Pons (tissue), 1 donor: ENCODE measurements around the gene GP1BA.

ENCODE experiments used
- DNase-seq: peaks from one replicate; pipeline ENCODE4 v3.0.0-alpha.2; 2016; ENCODE audit warnings: low spot score

Gene GP1BA

DNA sequence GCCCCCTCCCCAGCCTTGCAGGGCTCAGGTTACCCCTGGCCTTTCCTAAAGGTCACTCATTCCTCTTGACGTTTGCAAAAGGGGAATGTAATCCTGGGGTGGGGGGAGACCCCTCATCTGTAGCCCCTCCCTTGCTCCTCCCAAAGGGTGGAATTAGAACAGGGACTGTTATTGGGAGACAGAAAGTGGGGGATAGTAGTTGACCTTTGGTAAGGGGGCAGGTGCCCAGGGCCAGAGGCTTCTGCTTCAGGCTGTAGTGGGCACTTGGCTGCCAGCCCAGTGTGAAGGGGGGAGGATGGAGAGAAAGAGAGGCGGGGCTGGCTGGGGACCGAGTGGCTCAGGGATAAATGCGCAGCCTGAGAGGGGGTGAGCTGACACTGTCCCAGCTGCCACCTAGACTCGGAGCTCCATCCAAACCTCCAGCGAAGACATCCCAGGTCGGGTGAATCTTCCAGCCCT, 18.7 kb downstream of the GP1BA start, which contains the start of gene ENO3:
Gene ENO3 (plus strand): TSS at position 374 of the 459 bp plus-strand sequence. CDS start 711 bp downstream, outside the sequence.
- no peak for DNase-seq

DNA sequence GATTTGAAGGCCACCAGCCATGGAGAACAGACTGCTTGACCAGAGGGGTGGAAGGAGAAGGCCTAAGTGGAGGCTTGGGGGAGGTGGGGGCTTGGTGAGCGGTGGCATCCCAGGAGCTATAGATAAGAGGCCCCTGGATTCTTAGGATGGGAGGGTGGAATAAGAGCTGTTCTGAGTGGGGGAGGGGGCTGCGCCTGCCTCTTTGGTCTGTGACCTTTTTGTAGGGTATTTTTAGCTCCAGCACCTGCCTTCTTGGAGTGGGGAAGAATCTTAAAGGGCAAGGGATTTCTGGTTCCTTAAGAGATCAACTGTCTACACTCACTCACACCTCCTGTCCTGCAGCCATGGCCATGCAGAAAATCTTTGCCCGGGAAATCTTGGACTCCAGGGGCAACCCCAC, 19.4 kb downstream of the GP1BA start:
- DNase-seq = no peak

DNA sequence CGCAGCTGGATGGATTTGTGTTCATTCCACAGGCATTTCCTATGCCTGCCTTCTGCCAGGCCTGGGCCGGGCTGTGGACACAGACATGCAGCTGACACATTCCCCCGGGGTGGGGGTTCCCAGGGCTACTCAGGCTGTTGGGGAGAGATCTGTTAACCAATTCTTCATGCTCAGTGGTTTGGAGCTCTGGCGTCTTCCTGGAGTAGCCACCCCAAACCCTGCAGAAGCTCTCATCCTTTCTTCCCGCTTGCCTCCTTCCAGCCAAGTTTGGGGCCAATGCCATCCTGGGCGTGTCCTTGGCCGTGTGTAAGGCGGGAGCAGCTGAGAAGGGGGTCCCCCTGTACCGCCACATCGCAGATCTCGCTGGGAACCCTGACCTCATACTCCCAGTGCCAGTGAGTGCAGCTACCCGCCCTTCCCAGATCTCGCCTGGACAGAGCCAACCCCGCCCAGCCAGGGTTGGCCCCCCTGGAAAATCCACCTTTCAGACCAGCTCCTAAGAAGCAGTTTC, 21.4 kb downstream of the GP1BA start:
- no peak for DNase-seq

DNA sequence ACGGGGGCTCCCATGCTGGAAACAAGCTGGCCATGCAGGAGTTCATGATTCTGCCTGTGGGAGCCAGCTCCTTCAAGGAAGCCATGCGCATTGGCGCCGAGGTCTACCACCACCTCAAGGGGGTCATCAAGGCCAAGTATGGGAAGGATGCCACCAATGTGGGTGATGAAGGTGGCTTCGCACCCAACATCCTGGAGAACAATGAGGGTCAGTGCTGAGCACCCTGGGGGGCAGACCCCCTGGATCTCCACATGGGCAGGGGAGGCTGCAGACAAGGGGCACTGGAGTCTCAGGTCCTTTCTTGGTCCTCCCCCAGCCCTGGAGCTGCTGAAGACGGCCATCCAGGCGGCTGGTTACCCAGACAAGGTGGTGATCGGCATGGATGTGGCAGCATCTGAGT, 23.0 kb downstream of the GP1BA start:
- no peak for DNase-seq

DNA sequence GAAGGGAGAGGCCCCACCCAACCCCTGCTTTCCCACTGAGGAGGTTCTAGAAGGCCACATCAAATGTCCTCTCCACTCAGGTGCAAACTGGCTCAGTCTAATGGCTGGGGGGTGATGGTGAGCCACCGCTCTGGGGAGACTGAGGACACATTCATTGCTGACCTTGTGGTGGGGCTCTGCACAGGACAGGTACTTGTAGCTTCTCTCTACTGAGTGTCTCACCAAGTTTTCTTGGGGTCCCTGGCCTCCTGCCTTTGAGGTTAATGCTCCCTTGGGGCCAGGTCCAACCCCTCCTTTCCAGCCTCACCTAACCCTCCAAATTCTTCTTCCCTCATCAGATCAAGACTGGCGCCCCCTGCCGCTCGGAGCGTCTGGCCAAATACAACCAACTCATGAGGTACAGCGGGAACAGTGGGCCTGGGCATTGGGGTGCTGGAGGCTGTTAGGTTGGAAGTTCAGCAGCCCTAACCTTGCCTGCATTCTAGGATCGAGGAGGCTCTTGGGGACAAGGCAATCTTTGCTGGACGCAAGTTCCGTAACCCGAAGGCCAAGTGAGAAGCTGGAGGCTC, 24.5 kb downstream of the GP1BA start:
- no peak for DNase-seq

DNA sequence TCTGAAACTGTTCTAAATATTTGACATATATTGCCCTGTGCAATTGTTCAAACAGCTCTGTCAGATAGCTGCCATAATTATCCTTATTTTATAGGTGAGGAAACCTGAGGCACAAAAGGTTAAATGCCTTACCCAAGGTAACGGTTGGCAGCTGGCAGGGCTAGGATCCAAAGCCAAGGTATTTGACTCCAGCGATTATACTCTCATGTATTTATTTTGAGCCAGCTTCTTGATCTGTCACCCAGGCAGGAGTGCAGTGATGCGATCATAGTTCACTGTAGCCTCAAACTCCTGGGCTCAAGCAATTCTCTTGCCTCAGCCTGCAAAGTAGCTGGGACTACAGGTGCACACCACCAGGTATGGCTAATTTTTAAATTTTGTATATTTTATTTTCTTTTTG, 26.0 kb downstream of the GP1BA start:
- no peak for DNase-seq

DNA sequence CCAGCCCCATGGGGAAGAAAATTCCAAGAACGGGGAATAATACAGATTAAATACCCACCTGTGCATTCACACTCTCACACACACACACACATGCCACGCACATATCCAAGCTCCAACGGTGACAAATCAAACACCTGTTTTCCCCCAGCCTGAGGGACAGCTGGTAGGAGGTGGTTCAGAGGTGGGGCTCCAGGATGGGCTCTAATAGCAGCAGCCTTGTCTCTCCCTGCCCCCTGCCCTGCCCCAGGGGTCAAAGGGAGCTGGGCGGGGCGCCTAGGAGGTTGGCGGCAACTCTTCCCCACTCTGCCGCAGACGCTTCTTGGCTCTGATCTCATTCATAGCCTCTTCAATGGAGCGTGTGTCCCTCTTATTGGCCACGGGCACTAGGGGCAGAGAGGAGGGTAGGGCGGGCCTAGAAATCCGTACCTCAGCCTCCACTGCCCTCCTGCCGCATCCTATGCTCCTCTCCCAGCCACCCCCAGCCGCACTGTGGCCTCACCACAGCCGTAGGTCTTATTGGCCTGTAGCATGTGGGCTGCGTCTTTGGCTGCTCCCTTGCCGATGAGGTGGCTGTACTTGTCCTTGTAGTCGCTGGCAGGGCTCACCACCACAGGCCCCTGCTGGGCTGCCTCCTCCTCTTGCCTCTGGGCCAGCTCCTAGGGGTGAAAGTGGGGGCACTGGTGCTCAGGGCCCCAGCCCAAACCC, 27.3 kb downstream of the GP1BA start:
- DNase-seq = no peak

DNA sequence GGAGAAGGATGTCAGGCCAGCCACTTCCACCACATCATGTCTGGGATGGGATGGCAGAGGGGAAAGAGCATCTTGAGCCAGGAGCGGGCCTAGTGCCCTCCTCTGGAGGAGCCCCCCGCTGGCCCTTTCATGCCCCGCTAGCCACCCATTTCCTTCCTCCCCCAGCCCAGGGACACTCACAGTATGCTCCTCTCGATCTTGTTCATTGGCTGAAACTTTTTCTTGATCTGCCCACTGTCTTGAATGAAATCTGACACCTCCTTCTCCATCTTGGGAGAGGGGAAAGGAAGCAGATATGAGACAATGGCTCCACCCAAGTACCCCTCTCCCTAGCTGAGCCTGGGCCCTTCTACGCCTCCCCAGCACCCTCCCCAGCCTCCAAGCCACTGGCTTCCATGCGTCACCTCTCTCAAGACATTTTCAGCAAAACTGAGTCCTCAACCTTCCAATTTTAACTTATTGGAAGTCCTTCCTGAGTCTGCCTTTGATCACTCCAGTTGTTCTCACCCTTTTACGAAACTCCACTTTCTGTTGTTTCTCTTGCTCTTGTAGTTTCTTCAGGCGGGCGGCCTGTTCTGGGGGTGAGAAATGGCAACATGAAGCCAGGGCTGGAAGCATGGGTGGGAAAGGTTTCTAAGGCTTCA, 28.3 kb downstream of the GP1BA start:
- no peak for DNase-seq

DNA sequence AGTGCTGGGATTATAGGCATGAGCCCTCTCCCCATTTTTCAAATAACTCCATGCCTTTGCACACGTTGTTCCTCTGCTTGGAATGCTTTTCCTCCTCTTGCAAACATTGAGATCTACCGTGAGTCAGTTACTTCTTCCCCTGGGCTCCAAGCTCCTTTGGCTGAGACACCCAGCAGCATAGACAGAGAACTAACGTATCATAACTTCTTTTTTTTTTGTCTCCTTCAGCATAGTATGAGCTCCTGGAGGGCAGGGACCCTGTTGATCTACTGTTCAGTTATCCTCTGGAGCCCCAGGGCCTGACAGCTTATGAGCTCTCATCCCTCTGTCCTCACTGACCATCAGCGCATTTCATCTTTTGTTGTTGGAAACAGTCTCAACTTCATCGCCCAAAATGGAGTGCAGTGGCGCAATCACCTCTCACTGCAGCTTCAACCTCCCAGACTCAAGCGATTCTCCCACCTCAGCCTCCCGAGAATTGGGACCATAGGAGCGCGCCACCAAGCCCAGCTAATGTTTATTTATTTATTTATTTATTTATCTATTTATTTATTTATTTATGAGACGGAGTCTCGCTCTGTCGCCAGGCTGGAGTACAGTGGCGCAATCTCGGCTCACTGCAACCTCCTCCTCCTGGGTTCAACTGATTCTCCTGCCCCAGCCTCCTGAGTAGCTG, 33.4 kb downstream of the GP1BA start:
- no peak for DNase-seq

DNA sequence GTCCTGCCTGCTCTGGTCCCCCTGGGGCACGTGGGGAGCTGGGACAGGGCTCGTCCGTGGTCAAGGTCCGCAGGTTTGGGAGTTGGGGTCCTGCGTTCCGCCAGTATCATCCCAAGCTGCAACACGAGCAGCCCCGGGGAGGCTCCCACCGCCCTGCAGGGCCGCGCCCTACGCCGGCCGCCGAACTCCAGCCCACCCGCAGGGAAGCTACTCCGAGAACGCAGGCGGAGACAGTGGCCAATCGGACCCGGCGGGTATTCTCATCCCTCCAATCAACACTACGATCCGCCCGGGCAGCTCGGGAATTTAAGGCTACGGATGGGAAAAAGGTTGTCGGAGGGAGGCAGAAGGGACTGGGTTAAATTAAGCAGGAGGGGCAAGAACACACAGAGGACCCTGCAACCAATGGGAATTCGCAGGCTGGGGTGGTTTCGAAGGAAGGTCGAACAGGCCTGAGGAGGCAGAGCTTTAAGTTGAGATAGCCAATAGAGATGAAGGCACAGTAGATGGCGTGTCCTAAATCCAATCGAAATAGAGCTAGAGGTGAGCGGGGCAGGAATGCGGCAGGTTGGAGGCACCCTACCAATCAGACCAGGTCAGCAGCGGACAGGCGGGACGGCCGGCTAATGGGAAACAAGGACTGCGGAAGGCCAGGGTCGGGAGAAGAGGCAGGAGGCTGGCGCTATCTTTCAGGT, 34.9 kb downstream of the GP1BA start:
- peak; percentile 100 for DNase-seq

DNA sequence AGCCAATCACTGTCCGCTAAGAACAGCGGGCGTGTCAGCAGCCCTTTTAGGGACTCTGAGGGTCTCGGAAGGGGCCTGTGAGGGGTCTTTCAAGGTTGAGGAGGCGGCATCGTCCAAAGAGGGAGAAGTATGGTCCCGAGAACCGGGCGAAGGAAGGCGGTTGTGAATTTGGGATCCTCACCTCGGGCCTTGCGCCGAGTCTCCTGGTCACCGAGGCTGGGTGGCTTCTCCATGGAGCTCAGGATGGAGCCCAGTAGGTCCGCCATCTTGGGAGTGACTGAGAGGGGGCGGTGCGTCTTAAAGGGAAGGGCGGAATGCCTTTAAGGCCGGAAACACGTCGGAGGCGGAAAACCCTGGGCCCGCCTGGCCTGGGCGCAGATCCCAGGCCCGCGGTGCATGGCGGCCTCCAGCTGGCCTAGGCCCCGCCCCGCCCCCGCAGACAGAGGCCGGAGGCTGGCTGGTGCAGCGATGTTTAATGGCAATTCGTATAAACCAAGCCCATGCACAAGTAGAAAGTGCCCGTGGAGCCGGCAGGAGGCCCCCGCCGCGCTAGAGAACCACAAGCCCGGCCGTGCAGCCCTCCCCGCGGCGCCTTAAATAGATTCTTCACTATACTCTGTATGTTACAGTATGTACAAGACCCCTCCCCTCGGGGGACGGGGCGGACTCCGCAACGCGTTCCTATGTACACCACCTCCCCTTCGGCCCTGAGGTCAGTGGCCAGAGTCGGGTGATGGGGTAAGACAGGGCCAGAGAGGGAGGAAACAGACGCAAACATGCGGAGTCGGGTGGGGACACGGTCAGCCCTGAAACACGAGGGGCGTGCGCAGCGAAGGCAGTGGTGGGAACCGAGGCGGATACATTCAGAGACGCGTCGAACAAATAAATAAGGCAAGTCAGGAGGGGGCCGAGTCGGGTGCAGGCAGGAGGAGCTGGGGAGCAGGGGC, 35.7 kb downstream of the GP1BA start, which contains the start of gene SPAG7:
Gene SPAG7 (minus strand): TSS at position 279 of the 947 bp plus-strand sequence. CDS start 13 bp downstream, at position 266.
- DNase-seq = peak; percentile 97

DNA sequence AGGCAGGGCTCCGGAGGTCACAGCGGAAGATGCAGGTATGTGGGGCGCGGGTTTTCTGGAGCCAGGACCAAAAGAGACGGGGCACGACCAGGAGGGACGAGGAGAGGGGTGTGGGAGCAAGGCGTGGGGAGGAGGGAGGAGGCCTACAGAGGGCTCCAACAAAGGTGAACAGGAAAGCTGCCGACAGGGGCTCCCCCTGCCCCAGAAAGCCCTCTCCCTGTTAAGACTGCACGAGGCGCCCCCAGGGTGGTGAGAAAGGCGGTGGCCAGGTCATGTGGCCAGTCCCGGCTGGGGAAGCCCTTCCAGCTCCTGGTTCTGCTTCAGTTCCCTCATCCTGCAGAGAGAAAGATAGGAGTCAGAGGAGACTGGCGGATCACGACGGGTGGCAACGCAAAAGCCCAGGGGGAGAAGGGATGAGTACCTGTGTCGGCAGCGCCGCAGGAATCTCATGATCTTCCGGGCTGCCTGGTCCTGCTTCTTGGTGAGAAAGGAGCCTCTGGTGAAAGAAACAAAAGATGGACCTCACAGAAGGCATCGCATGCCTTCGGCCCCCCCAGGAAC, 36.5 kb downstream of the GP1BA start:
- DNase-seq = no peak

DNA sequence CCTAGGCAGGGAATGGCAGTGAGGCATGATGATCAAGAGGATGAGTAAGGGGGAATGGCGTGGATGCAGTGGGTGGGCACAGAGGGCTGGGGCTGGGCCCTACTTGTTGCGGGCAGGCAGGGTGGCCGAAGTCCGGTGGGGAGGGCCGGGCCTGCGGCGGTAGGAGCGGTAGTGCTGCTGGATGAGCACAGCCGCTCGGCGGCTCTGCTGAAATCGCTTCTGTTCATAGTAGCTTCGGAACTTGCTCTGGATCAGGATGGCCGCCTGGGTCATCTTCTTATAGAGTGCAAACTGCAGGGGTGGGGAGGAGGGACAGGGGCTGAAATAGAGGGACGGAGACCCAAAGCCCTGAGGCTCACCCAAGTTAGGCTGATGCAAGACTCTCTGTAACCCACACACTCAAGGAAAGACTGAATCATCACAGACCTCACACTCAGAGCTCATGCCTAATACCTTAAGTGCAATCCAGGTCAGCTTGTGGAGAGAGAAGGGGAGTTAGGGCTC, 37.0 kb downstream of the GP1BA start:
- no peak for DNase-seq

DNA sequence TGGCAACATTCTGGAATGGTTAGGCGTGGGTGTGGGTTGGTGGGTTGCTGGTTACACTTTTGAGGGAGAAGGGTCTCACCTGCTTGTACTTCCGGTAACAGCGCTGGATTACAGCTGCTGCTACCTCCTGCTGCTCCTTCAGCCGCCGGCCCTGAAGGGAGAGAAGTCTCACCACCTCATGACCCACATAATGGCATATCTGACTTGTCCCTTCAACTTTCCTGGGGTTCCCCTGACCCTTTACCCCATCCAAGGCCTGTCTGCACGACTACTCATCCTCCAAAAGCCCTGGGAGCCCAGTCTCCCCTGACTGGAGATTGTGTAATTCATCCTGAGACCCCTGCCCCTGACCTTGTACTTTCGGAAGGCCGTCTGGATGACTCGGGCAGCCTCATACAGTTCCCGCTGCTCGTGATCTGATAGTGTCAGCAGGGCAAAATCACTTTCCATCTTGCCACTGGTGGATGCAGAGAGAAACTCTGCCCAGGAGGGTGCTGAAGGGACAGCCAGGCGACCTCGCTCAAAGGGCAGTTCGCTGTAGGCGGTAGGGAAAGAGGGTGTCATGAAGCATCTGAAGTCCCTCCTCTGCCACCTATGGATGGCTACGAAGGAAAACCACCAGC, 37.6 kb downstream of the GP1BA start:
- DNase-seq = no peak

DNA sequence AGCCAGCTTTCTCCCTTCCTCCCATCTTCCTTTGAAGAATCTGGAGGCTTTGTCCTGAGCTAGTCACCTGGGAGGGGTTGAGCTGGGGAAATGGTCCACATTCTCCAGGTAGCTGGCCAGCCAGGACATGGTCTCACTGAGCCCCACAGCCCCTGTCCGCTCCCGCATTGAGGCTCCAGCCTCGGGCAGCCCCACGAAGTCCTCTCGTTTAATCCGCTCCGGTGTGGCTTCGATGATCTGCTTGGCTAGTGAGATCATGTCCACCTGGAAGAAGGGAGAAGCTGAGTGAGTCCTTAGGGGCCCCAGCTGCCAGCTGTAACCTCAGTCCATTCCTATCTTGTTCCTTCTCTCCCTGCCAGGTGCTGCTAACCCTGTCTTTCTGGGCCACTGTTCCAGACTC, 38.2 kb downstream of the GP1BA start:
- no peak for DNase-seq

DNA sequence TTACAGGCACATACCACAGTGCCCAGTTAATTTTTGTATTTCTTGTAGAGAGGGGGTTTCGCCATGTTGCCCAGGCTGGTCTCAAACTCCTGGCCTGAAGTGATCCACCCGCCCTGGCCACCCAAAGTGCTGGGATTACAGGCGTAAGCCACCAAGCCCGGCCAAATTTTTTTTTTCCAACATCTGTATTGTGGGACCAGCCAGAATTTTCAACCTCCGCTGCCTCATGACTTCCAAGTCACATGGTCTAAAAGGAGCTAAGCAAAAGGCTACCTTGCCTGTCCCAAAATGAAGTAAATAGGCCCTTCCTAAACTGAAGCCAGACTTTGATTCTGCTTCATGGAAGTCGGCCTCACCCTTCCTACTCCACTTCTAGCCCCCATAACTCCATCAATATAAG, 39.7 kb downstream of the GP1BA start:
- no peak for DNase-seq

DNA sequence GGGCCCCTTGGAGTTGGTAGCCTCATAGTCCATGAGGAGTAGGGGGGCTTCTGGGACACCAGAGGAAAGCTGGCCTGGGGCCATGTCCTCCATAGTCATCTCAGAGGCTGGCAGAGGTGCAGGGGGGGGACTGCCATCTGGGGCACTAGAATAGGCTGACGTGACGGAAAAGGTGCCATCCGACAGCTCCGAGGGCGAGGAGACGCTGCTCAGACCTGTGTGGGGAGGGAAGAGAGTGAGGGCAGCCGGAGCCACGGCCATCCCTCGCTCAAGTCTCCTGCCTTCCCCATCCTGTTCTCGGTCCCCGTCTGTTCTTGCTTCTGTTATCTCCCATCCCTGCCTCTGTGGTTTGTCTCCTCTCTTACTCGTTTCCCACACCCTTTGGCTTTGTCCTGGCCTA, 40.2 kb downstream of the GP1BA start:
- DNase-seq = no peak

DNA sequence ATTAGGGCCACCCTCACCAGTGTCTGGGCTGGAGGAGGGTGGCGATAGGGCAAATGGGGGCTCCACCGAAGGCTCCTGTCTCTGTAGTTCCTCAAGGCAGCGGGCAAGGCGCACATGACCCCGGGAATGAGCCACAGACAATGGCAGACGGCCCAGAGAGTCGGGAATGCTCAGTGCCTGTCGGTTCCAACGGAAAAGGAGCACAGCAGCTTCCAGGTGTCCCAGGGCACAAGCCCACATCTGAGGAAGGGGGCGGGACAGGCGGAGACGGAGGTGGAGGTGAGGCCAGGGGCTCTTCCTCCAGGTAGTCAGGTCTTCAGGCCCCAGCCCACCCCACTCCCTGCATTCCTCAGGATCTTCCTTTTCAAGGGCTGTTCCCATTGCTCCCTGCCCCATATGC, 40.7 kb downstream of the GP1BA start:
- DNase-seq = no peak

DNA sequence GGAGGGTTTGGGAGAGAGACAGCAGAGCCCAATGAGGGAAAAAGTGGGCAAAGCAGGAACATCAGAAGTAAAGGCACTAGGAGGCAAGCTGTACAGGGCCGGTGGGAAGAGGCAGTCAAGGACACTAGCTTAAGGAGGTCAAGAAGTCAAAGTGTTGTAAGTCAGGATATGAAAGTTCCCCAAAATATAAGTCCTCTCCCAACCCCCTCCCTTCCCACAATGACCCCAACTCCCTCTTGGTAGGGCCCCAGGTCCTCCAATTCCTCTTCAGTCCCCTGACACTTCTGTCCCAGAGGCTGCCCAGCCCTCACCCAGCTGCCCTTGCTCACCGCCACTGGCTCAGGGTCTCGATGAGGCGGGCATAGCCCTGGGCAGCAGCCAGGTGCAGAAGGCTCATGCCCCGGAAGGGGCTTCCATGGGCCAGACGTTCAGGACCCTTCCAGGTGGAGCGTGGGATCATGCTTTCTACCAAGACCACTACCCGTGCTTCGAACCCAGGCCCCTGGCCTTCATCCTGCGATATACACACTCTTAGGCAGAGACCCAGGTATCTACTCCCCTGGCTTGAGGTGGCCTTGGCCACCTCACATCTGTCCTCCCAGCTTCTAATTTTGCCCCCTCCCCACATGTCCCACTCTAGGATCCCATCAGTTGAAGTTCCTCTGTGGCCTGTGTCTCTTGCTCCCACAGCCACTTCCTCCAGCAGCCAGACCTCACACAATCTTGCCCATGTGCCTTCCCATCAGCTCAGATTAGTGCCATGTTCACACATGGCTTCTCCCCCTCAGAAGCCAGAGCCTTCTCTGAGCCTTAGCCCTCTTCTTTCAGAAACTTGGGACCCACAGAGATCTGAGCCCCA, 41.4 kb downstream of the GP1BA start:
- DNase-seq = no peak
